Measurements from ENCODE around the gene TREML4. TPM values are rescaled to one million over a fixed set of nuclear protein-coding genes. Genes with fewer than 3 reads are reported as not detected.
"Not testable (repeated sequence)": the region's sequence is repeated elsewhere in the genome, so short reads cannot be mapped to it uniquely, and the experiment has no call there.

The TREML4 gene
- total RNA-seq, 1 donor from 2014 or later: not detected

DNA sequence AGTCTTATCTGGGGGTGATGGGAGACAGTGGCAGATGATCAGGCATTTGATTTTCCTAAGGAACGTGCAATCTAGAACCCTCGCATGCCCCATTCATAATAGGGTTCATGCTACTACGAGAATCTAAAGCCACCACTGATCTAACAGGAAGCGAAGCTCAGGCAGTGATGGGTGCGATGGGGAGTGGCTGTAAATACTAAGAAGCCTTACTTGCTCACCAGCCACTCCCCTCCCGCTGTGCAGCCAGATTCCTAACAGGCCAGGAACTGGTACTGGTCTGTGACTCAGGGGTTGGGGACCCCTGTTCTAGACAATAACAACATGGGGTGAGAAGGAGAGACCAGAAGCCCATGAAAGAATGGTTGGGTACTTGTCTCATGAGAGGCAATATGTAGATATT is 4.5 kb downstream of the TREML4 start:
- H3K9me3 Mint-ChIP-seq (ENCODE audit: unreplicated experiment): peaks cover 8% of the 10 kb centered on the region
- H3K36me3 Mint-ChIP-seq (ENCODE audit: unreplicated experiment): no peaks in the 10 kb centered on the region
- H3K4me1 Mint-ChIP-seq (ENCODE audit: low read depth, unreplicated experiment): no peaks in the 10 kb centered on the region
- DNase-seq: no peak
- no peak overlapping the region for H3K4me3 Mint-ChIP-seq (ENCODE audit: unreplicated experiment)
- no peak overlapping the region for H3K27ac Mint-ChIP-seq (ENCODE audit: unreplicated experiment)
- H3K27me3 Mint-ChIP-seq (ENCODE audit: unreplicated experiment): peaks cover 1% of the 10 kb centered on the region
- TF ChIP-seq, protein P1, sequence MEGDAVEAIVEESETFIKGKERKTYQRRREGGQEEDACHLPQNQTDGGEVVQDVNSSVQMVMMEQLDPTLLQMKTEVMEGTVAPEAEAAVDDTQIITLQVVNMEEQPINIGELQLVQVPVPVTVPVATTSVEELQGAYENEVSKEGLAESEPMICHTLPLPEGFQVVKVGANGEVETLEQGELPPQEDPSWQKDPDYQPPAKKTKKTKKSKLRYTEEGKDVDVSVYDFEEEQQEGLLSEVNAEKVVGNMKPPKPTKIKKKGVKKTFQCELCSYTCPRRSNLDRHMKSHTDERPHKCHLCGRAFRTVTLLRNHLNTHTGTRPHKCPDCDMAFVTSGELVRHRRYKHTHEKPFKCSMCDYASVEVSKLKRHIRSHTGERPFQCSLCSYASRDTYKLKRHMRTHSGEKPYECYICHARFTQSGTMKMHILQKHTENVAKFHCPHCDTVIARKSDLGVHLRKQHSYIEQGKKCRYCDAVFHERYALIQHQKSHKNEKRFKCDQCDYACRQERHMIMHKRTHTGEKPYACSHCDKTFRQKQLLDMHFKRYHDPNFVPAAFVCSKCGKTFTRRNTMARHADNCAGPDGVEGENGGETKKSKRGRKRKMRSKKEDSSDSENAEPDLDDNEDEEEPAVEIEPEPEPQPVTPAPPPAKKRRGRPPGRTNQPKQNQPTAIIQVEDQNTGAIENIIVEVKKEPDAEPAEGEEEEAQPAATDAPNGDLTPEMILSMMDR (IDR thresholded peaks at IDR 0.05; ENCODE audit: partially characterized antibody, unreplicated experiment): no peak

DNA sequence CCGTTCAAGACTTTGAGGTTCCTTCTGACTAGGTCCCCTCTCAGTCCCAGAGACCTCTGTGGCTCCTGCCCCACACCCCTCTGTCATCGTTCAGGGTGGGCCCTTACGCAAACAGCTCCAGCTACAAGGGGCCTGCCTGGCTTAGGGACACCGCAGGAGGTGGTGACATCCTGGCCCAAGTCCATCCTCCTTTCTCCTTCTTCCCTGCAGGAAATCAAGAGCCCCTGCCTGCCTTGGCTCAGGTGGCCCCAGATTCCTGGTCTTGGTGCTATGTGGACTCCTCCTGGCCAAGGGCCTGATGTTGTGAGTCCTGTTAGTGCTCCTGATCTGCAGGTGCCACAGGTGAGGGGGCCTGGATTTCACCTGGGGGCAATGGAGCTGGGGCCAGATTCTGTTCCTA is 8.1 kb downstream of the TREML4 start:
- Mint-ChIP-seq H3K27me3 (ENCODE audit: unreplicated experiment) (peaks cover 4% of the 10 kb centered on the region), H3K4me3 (ENCODE audit: unreplicated experiment) (no peak overlapping the region), H3K27ac (ENCODE audit: unreplicated experiment) (no peak overlapping the region), H3K36me3 (ENCODE audit: unreplicated experiment) (no peaks in the 10 kb centered on the region), H3K9me3 (ENCODE audit: unreplicated experiment) (peaks cover 2% of the 10 kb centered on the region), H3K4me1 (ENCODE audit: low read depth, unreplicated experiment) (no peaks in the 10 kb centered on the region)
- DNase-seq: no peak
- TF ChIP-seq, protein P1 (IDR thresholded peaks at IDR 0.05; ENCODE audit: partially characterized antibody, unreplicated experiment): no peak

DNA sequence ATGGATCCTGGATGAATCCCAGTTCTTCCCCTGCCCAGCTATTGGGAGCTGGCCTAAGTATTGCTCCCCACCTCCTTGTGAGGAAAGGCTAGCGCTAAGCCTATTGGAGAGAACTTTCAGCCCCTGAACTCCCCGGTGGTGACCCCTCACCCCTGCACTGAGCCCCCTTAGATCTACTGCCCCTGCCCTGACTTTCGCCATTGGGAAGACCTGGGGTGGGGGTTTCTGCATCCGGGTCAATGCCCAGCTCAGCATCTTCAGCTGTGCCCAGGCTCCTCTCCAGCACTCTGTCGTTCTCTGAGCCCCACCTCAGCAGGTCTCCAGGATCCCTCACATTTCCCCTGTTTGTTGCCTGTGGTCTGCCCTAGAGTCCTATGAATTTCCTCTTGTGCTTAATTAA is 9.0 kb downstream of the TREML4 start:
- Mint-ChIP-seq H3K4me1 (ENCODE audit: low read depth, unreplicated experiment) (no peaks in the 10 kb centered on the region), H3K27ac (ENCODE audit: unreplicated experiment) (no peak overlapping the region), H3K36me3 (ENCODE audit: unreplicated experiment) (no peaks in the 10 kb centered on the region), H3K27me3 (ENCODE audit: unreplicated experiment) (peaks cover 4% of the 10 kb centered on the region), H3K4me3 (ENCODE audit: unreplicated experiment) (no peak overlapping the region), H3K9me3 (ENCODE audit: unreplicated experiment) (peaks cover 2% of the 10 kb centered on the region)
- TF ChIP-seq, protein P1 (IDR thresholded peaks at IDR 0.05; ENCODE audit: partially characterized antibody, unreplicated experiment): no peak
- no peak for DNase-seq

DNA sequence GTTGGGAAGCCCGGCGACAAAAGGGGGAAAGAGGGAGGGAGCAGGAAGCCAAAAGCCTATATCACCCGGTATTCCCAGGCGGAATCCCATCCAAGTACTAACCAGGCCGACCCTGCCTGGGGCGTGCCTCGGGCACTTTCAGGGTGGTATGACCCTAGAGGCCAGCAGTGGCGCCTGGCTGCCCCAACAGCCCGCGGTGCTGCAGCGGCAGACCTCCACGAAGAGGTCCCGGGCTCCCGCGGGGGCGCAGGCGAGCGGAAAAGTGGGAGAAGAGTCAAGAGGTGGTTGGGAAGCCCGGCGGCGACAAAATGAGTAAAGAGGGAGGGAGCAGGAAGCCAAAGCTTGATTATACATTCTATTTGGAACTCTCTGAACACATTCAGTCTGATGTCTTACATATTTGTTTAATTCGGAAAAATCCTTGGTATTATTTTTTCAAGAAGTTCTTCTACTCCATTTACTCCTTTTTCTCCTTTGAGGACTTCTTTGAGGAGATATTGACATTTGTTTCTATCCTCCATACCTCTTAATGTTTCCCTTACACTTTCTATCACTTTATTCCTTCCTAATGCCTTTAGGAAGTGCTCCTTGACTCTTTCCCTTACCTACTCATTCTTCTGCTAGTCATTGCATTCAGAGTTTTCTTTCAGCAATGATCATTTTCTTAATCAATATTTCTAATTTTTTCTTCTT is 11.5 kb downstream of the TREML4 start:
- peak; percentile 30 for DNase-seq
- Mint-ChIP-seq H3K4me1 (ENCODE audit: low read depth, unreplicated experiment) (no peaks in the 10 kb centered on the region), H3K9me3 (ENCODE audit: unreplicated experiment) (peaks cover 2% of the 10 kb centered on the region), H3K27ac (ENCODE audit: unreplicated experiment) (no peak overlapping the region), H3K36me3 (ENCODE audit: unreplicated experiment) (no peaks in the 10 kb centered on the region), H3K4me3 (ENCODE audit: unreplicated experiment) (no peak overlapping the region), H3K27me3 (ENCODE audit: unreplicated experiment) (peaks cover 6% of the 10 kb centered on the region)
- TF ChIP-seq, protein P1 (IDR thresholded peaks at IDR 0.05; ENCODE audit: partially characterized antibody, unreplicated experiment): no peak

DNA sequence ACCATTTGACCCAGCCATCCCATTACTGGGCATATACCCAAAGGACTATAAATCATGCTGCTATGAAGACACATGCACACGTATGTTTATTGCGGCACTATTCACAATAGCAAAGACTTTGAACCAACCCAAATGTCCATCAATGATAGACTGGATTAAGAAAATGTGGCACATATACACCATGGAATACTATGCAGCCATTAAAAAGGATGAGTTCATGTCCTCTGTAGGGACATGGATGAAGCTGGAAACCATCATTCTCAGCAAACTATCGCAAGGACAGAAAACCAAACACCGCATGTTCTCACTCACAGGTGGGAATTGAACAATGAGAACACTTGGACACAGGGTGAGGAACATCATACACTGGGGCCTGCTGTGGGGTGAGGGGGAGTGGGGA is 18.4 kb downstream of the TREML4 start:
- H3K27me3 Mint-ChIP-seq (ENCODE audit: unreplicated experiment): not testable (repeated sequence)

More for the DNA sequence above, 18.4 kb downstream of the TREML4 start:
- not testable (repeated sequence) for H3K9me3 Mint-ChIP-seq (ENCODE audit: unreplicated experiment); DNase-seq; H3K36me3 Mint-ChIP-seq (ENCODE audit: unreplicated experiment); H3K4me3 Mint-ChIP-seq (ENCODE audit: unreplicated experiment); H3K27ac Mint-ChIP-seq (ENCODE audit: unreplicated experiment); H3K4me1 Mint-ChIP-seq (ENCODE audit: low read depth, unreplicated experiment)
